ENCODE data around the gene ST8SIA5.

ST8SIA5 gene

DNA sequence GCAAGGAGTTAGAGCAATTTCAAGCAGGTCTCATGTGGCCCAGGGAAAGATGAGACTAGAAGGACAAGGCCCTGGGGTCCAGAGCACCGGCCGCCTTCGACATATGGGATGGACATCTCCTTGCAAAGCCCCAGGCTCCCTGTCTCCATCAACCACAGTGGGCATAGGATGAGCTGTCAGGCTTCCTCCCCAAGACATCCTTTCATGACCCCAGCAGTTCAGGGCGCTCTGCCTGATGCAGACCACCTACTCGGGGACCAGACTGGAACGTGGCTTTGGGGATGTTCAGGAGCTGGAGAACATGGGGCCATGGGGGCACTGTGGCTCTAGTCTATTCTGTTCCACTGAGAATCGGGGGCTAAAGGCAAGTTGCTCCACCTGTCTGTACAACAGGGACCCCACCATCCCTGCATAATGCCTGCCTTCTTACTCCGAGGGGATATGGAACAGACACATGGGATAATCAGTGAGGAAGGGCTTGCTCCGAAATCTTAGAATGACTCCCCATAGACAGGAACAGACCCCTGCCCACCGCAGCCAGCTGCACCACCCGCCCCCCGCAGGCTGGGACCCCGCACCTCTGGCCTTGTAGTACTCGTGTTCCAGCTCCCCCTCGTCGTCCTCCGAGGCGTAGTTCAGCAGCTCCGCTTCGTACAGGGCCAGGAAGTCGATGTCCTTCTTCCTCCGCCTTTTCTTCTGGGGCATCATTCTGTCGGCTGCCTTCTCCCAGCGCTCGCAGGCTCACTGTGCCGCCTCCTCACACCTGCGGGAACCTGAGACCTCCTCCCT is 100.3 kb downstream of the ST8SIA5 start:
- H3K79me2 ChIP-seq (ENCODE audit: control insufficient read depth, insufficient read depth, low read length, unreplicated experiment): no peaks in the 10 kb centered on the region
- H3K4me1 ChIP-seq (ENCODE audit: control insufficient read depth, insufficient read depth, low read length, unreplicated experiment): no peaks in the 10 kb centered on the region
- H3K4me3 ChIP-seq (ENCODE audit: low read depth, low read length): no peak overlapping the region
- no peak overlapping the region for H3K27ac ChIP-seq (ENCODE audit: low read depth, low read length)
- peaks cover 38% of the 10 kb centered on the region for H3K27me3 ChIP-seq (ENCODE audit: insufficient read depth, low read length)
- H2AFZ ChIP-seq (ENCODE audit: low read length, unreplicated experiment): no peak overlapping the region
- H3K36me3 ChIP-seq (ENCODE audit: insufficient read depth, low read length): no peaks in the 10 kb centered on the region

DNA sequence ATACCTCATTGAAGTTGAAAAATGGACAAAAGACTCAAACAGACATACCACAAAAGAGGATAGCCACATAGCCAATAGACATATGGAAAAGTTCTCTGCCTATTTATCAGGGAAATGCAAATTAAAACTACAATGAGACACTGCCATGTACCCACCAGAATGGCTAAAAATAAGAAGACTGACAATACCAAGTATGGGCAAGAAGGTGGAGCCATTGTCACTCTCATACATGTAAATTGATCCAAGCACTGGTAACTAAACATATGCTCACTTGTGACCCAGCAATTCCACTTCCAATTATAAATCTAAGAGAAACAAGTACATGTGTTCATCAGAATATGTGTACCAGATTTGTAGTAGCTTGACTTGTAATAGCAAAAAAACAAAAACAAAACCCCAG is 104.5 kb downstream of the ST8SIA5 start:
- Histone ChIP-seq H3K4me3 (ENCODE audit: low read depth, low read length) (no peak overlapping the region), H2AFZ (ENCODE audit: low read length, unreplicated experiment) (no peak overlapping the region), H3K27ac (ENCODE audit: low read depth, low read length) (no peak overlapping the region)

DNA sequence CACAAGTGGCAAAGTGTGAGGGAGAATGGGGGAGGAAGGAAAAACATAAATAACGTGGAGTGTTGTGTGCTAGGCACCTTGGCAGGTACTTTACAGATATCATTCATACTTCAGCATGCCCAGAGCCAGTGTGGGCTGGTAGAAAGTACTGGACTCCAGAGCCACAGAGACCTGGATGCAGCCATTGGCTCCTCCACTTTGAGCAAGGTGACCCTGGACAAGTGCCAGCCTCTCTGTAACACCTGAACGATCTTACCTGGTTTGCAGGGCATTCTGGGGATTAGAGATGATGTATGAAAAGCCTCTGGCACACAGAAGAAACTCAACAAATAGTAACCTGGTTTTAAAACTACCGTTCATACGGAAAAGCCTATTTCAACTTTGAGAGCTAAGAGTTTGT is 106.2 kb downstream of the ST8SIA5 start:
- Histone ChIP-seq H3K27me3 (ENCODE audit: insufficient read depth, low read length) (peaks cover 90% of the 10 kb centered on the region), H3K79me2 (ENCODE audit: control insufficient read depth, insufficient read depth, low read length, unreplicated experiment) (no peaks in the 10 kb centered on the region), H2AFZ (ENCODE audit: low read length, unreplicated experiment) (no peak overlapping the region), H3K4me1 (ENCODE audit: control insufficient read depth, insufficient read depth, low read length, unreplicated experiment) (no peaks in the 10 kb centered on the region), H3K36me3 (ENCODE audit: insufficient read depth, low read length) (no peaks in the 10 kb centered on the region), H3K27ac (ENCODE audit: low read depth, low read length) (no peak overlapping the region), H3K4me3 (ENCODE audit: low read depth, low read length) (no peak overlapping the region)

More for the DNA sequence above, 104.5 kb downstream of the ST8SIA5 start:
- H3K27me3 ChIP-seq (ENCODE audit: insufficient read depth, low read length): peaks cover 77% of the 10 kb centered on the region
- no peaks in the 10 kb centered on the region for H3K36me3 ChIP-seq (ENCODE audit: insufficient read depth, low read length)
- no peaks in the 10 kb centered on the region for H3K4me1 ChIP-seq (ENCODE audit: control insufficient read depth, insufficient read depth, low read length, unreplicated experiment)
- H3K79me2 ChIP-seq (ENCODE audit: control insufficient read depth, insufficient read depth, low read length, unreplicated experiment): no peaks in the 10 kb centered on the region

DNA sequence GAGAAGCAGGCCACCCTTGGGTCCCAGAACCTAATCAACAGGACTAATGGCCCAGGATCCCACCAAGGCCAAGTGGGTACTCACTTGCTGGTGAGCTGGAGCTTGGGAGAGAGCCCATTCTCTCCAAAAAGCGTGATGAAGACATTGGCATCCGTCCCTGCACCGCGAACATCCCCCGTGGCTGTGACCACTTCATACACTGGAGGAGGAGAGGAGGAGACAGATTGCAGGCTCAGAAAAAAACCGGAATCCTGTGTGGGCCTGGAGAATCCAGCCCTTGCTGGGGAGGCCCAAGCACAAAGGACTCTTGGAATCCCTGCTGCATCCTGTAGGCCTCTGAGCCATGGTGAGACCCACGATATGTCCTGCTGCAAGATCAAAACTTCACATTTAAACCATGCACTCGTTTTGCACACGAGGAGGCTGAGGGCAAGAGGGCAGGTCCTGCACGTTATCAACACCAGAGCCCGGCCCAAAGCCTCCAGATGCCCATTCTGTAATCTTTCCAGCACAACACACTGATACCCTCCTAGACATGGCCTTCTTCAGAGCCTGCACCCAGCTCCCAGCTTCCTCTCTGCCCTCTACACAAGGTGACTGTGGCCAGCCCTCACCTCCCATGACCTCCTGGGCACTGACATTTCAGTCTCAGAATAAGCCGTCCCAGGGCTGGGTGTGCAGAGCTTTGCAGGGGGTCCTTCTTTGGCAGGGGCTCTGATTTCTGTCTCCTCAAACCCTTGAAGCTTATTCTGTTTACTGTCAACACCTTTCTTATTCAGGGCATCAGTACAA is 107.6 kb downstream of the ST8SIA5 start:
- Histone ChIP-seq H3K27ac (ENCODE audit: low read depth, low read length) (no peak overlapping the region), H2AFZ (ENCODE audit: low read length, unreplicated experiment) (no peak overlapping the region), H3K79me2 (ENCODE audit: control insufficient read depth, insufficient read depth, low read length, unreplicated experiment) (no peaks in the 10 kb centered on the region), H3K4me3 (ENCODE audit: low read depth, low read length) (no peak overlapping the region), H3K4me1 (ENCODE audit: control insufficient read depth, insufficient read depth, low read length, unreplicated experiment) (no peaks in the 10 kb centered on the region), H3K27me3 (ENCODE audit: insufficient read depth, low read length) (peaks cover 94% of the 10 kb centered on the region), H3K36me3 (ENCODE audit: insufficient read depth, low read length) (no peaks in the 10 kb centered on the region)

DNA sequence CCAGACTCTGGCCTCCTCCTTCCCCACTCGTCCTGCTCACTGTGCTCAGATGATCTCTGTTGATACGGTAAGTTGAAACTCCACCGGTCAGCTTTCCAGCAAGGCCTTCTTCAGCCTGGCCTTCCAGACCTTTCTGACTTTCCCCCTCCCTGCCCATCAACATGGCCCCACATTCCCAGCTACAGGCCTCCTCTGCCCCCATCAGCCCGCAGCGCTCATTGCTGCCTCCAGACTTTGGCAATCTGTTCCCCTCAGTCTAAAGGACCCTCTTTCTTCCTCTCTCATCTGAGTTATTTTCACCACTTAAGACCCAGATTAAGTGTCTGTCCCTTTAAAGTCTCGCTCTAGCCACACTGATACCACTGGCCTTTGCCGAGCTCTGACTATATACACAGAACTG is 110.4 kb downstream of the ST8SIA5 start:
- H3K27me3 ChIP-seq (ENCODE audit: insufficient read depth, low read length): peaks cover 91% of the 10 kb centered on the region
- H3K36me3 ChIP-seq (ENCODE audit: insufficient read depth, low read length): no peaks in the 10 kb centered on the region
- no peaks in the 10 kb centered on the region for H3K79me2 ChIP-seq (ENCODE audit: control insufficient read depth, insufficient read depth, low read length, unreplicated experiment)
- H3K4me3 ChIP-seq (ENCODE audit: low read depth, low read length): no peak overlapping the region
- H2AFZ ChIP-seq (ENCODE audit: low read length, unreplicated experiment): no peak overlapping the region
- H3K4me1 ChIP-seq (ENCODE audit: control insufficient read depth, insufficient read depth, low read length, unreplicated experiment): no peaks in the 10 kb centered on the region
- H3K27ac ChIP-seq (ENCODE audit: low read depth, low read length): no peak overlapping the region

DNA sequence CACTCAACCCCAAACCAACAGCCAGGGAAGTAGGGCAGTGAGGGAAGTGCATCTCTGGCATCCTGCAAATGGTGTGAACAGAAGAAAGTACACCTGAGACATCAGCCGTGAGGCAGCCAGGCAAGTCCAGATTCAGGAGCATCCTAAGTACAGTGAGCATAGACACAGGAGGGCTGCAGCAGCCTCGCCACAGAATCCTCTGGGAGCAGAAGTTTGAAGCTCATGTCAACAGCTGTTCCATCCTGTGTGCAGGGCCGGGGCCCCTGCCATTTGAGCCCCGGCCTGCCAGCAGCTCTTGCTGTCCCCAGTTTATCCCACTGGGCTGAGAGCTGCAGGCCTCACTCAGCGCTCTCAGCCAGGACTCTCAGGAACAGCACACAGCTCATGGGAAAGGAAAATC is 114.3 kb downstream of the ST8SIA5 start:
- H3K79me2 ChIP-seq (ENCODE audit: control insufficient read depth, insufficient read depth, low read length, unreplicated experiment): no peaks in the 10 kb centered on the region
- H3K27me3 ChIP-seq (ENCODE audit: insufficient read depth, low read length): peaks cover 60% of the 10 kb centered on the region
- H3K36me3 ChIP-seq (ENCODE audit: insufficient read depth, low read length): no peaks in the 10 kb centered on the region
- H3K27ac ChIP-seq (ENCODE audit: low read depth, low read length): no peak overlapping the region
- H3K4me1 ChIP-seq (ENCODE audit: control insufficient read depth, insufficient read depth, low read length, unreplicated experiment): no peaks in the 10 kb centered on the region
- H3K4me3 ChIP-seq (ENCODE audit: low read depth, low read length): no peak overlapping the region
- H2AFZ ChIP-seq (ENCODE audit: low read length, unreplicated experiment): no peak overlapping the region

DNA sequence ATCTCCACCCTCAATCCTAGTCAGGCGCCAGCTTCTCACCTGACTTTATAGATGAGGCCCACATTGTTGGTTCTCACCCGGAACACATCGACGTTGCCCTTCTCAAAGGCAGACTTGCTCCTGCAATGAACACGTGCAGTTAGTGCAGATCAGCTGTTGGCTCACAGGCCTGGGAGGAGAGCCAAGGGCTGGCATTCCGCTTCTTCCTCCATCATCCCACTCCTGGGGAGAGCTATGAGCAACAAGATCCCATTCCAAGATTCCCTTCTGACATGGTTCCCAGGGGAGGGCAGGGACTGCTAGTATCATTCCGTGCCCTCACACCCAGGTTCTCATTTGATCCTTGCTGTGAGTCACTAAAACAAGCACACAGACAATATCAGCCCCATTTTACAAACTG is 114.9 kb downstream of the ST8SIA5 start:
- no peaks in the 10 kb centered on the region for H3K79me2 ChIP-seq (ENCODE audit: control insufficient read depth, insufficient read depth, low read length, unreplicated experiment)
- no peak overlapping the region for H2AFZ ChIP-seq (ENCODE audit: low read length, unreplicated experiment)
- peaks cover 54% of the 10 kb centered on the region for H3K27me3 ChIP-seq (ENCODE audit: insufficient read depth, low read length)
- no peak overlapping the region for H3K4me3 ChIP-seq (ENCODE audit: low read depth, low read length)
- no peak overlapping the region for H3K27ac ChIP-seq (ENCODE audit: low read depth, low read length)
- no peaks in the 10 kb centered on the region for H3K36me3 ChIP-seq (ENCODE audit: insufficient read depth, low read length)
- H3K4me1 ChIP-seq (ENCODE audit: control insufficient read depth, insufficient read depth, low read length, unreplicated experiment): no peaks in the 10 kb centered on the region

DNA sequence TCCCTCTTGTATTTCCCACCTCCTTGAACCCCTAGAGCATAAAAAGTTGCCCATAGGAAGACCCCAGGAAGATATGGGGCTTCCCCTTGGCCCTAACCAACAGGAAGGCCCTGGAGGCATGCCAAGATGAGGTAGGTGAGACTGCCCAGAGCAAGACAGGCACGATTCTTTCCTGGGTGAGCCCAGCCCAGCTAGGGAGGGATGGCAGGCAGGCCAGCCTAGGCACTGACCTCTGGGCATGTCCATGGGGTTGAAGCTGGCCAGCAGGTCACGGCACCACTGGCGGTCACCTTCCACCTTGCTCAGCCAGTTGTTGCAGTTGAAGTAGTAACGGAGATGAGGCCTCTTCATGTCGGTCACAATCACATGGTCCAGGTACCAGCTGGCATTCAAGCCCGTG is 117.5 kb downstream of the ST8SIA5 start:
- Histone ChIP-seq H2AFZ (ENCODE audit: low read length, unreplicated experiment) (no peak overlapping the region), H3K4me3 (ENCODE audit: low read depth, low read length) (no peak overlapping the region), H3K27me3 (ENCODE audit: insufficient read depth, low read length) (peaks cover 39% of the 10 kb centered on the region), H3K27ac (ENCODE audit: low read depth, low read length) (no peak overlapping the region), H3K4me1 (ENCODE audit: control insufficient read depth, insufficient read depth, low read length, unreplicated experiment) (no peaks in the 10 kb centered on the region), H3K79me2 (ENCODE audit: control insufficient read depth, insufficient read depth, low read length, unreplicated experiment) (no peaks in the 10 kb centered on the region), H3K36me3 (ENCODE audit: insufficient read depth, low read length) (no peaks in the 10 kb centered on the region)

DNA sequence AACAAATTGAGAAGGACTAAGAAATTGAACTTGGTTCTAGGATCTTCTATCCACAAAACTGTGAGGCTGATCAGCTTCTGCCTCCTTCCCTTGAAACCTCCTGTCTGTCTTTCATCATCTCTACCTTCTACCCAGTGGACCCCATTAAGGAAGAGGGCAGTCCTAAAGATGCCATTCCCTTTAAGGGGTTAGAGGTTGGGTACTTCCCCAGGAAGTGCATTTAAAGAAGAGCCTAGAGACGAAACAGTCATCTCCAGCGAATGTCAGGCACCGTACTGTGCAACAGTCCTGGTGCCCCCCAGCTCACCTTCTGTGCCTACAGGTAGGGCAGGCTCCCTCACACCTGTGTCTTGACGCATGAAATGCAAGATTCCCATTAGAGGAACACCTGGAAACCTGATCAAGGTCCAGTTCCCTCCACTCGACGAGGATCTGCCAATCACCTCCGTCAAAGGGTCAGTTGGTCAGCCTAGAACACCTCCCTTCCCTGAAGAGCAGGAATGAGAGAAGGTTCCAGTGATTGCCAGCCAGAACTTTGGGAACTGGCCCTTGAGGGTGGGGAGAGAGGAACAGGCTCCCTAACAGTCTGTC is 120.7 kb downstream of the ST8SIA5 start:
- Histone ChIP-seq H3K27ac (ENCODE audit: low read depth, low read length) (no peak overlapping the region), H3K36me3 (ENCODE audit: insufficient read depth, low read length) (no peaks in the 10 kb centered on the region), H3K27me3 (ENCODE audit: insufficient read depth, low read length) (peaks cover 24% of the 10 kb centered on the region), H2AFZ (ENCODE audit: low read length, unreplicated experiment) (no peak overlapping the region), H3K79me2 (ENCODE audit: control insufficient read depth, insufficient read depth, low read length, unreplicated experiment) (no peaks in the 10 kb centered on the region), H3K4me3 (ENCODE audit: low read depth, low read length) (no peak overlapping the region), H3K4me1 (ENCODE audit: control insufficient read depth, insufficient read depth, low read length, unreplicated experiment) (no peaks in the 10 kb centered on the region)

DNA sequence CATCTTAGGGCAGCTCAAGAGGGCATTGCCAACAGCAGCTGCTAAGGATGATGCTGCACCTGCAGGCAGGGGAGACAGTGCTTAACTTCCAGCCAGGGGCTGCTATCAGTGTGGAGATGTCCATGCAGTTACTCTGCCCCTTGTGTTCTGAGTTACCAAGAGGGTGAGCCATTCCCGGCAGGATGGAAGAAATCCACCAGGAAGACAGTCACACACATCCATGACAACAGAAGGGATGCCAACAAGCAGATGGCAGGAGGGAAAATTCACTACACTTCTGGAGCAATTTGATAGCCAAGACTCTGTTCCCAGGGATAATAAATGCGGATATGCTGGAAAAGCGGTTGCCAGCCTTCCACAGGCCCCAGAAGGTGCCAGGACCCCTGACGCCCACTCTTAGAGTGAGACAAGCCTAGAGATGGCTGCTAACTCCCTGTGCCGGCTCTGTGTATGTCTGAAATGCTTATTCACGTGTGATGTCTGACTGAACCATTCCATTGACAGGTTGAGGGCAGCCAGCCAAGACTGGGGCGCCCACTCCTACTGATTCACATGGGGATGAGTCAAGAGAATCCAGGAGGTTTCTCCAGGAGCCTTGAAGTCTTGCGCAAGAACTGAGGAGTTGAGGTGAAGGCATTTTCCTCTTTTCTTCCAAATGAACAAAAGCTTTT is 124.3 kb downstream of the ST8SIA5 start:
- Histone ChIP-seq H3K4me1 (ENCODE audit: control insufficient read depth, insufficient read depth, low read length, unreplicated experiment) (no peaks in the 10 kb centered on the region), H3K79me2 (ENCODE audit: control insufficient read depth, insufficient read depth, low read length, unreplicated experiment) (no peaks in the 10 kb centered on the region), H3K4me3 (ENCODE audit: low read depth, low read length) (no peak overlapping the region), H3K36me3 (ENCODE audit: insufficient read depth, low read length) (no peaks in the 10 kb centered on the region), H3K27me3 (ENCODE audit: insufficient read depth, low read length) (peaks cover 36% of the 10 kb centered on the region), H3K27ac (ENCODE audit: low read depth, low read length) (no peak overlapping the region), H2AFZ (ENCODE audit: low read length, unreplicated experiment) (no peak overlapping the region)

All from ACC112 (cell line).